ENCODE results near the gene PTCHD1.

DNA sequence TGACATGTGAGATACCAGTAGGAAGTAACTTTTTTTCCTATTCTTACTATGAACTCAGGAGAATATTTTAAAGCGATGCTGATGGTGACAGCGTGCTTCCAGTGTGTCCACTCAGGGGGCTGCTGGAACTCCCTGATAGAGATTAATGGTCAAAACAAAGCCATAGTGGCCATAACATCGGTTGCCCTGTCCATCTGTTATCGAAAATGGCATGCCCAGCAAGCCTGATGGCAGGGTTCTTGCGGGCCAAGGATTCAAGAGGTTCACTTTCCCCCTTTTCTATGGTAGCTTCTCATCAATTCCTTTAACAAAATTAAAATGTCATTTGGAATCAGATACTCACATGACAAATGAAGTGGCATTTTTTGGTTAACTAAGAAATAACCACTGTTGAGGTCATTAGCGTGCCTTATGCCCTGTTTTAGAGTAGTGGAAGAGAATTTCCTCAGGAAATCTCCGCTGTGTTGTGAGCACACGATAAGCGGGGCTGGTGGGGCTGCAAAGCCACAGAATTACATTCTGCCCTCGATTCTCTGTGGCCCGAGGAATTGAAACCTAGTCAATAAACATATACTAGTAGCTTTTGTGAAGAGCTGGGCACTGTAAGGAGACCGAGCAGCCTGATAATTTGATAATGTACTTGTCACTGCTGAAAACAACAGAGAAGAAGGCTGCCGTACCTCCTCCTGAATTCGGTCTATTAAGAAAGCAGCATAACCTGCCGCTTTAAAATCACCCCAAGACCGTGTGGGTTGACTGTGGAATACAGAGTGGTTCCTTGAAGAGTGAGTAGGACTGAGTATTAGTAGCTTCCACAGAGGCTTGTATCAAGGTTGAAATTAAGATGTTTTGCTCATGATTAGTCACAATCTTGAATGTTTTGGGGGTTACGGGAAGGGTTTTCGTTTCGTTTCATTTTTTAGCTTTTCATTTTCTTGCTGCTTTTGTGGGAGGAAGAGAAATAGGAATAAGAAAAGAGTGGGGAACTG, 46.7 kb downstream of the PTCHD1 start:
- TF ChIP-seq EP300 (IDR thresholded peaks at IDR 0.05; ENCODE audit: borderline replicate concordance in 1 of 2, control insufficient read depth in 1 of 2, low read depth in 2 of 2, low read length in 2 of 2) = no peak
- TF ChIP-seq, protein P1, sequence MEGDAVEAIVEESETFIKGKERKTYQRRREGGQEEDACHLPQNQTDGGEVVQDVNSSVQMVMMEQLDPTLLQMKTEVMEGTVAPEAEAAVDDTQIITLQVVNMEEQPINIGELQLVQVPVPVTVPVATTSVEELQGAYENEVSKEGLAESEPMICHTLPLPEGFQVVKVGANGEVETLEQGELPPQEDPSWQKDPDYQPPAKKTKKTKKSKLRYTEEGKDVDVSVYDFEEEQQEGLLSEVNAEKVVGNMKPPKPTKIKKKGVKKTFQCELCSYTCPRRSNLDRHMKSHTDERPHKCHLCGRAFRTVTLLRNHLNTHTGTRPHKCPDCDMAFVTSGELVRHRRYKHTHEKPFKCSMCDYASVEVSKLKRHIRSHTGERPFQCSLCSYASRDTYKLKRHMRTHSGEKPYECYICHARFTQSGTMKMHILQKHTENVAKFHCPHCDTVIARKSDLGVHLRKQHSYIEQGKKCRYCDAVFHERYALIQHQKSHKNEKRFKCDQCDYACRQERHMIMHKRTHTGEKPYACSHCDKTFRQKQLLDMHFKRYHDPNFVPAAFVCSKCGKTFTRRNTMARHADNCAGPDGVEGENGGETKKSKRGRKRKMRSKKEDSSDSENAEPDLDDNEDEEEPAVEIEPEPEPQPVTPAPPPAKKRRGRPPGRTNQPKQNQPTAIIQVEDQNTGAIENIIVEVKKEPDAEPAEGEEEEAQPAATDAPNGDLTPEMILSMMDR (IDR thresholded peaks at IDR 0.05 in 2 of 3, conservative IDR thresholded peaks at IDR 0.05 in 1 of 3; ENCODE audit: control insufficient read depth in 2 of 3, extremely low read depth in 1 of 3, insufficient read depth in 1 of 3, low read depth in 3 of 3, low read length in 3 of 3) = no peak
- TF ChIP-seq SUZ12 (IDR thresholded peaks at IDR 0.05; ENCODE audit: unreplicated experiment) = no peak
- no peak for TF ChIP-seq TCF7 (IDR thresholded peaks at IDR 0.05; ENCODE audit: borderline replicate concordance)
- no peak for TF ChIP-seq NRF1 (conservative IDR thresholded peaks at IDR 0.05; ENCODE audit: low read depth, low read length)
- no peak for TF ChIP-seq CREM (IDR thresholded peaks at IDR 0.05; ENCODE audit: low read depth)
- no peak for TF ChIP-seq TCF3 (IDR thresholded peaks at IDR 0.05; ENCODE audit: borderline replicate concordance, insufficient read depth, low read depth, low read length)
- TF ChIP-seq, protein P2, sequence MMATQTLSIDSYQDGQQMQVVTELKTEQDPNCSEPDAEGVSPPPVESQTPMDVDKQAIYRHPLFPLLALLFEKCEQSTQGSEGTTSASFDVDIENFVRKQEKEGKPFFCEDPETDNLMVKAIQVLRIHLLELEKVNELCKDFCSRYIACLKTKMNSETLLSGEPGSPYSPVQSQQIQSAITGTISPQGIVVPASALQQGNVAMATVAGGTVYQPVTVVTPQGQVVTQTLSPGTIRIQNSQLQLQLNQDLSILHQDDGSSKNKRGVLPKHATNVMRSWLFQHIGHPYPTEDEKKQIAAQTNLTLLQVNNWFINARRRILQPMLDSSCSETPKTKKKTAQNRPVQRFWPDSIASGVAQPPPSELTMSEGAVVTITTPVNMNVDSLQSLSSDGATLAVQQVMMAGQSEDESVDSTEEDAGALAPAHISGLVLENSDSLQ (IDR thresholded peaks at IDR 0.05) = no peak
- no peak for TF ChIP-seq POLR2A (IDR thresholded peaks at IDR 0.05; ENCODE audit: low read depth, low read length)
- no peak for TF ChIP-seq CEBPB (IDR thresholded peaks at IDR 0.05; ENCODE audit: borderline replicate concordance in 1 of 2, low read depth in 2 of 2, low read length in 2 of 2)
- TF ChIP-seq SREBF1 (IDR thresholded peaks at IDR 0.05; ENCODE audit: low read length) = no peak

Measured in GM12878 (cell line).